Stimulated activated CD4-positive, alpha-beta T cell treated with anti-CD3 and anti-CD28 coated beads, Interleukin-2, amount 100 ng/mL, for 48 hours (primary cell): ENCODE measurements around the gene ETHE1.

Experiments
- DNase-seq, 2 donors: peaks; one replicate each; pipeline ENCODE4 v3.0.0-alpha.2; 2020

Gene ETHE1

DNA sequence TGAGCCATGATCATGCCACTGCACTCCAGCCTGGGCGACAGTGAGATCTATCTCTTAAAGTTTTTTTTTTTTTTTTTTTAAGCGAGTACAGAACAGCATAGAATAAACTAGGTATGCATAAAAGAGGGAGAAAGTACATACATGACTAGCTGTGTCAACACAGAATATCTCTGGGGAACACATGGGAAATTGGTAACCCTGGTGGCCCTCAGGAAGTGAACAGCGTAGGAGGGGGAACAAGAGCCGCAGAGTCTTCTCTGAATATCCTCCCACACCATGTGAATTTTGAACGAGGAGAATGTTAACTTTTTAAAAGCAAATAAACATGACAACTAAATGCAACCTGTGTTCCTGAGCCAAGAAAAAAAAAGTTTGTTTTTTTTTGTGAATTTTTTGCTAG lies 37.7 kb downstream of the ETHE1 start:
- no peak for DNase-seq

DNA sequence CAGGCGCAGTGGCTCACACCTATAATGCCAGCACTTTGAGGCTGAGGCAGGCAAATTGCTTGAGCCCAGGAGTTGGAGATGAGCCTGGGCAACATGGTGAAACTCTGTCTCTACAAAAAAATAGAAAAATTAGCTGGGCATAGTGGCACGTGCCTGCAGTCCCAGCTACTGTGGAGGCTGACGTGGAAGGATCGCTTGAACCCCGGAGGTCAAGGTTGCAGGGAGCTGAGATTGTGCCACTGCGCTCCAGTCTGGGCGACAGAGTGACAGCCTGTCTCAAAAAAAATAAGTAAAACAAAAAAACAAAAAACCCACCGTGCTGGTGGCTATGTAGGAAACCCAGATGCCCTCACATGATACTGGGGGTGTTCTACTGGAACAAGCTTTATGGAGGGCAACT lies 38.8 kb downstream of the ETHE1 start:
- no peak for DNase-seq

- no peak for DNase-seq
Measured at GRCh38 chr19:43486412-43486811, 40.6 kb downstream of the ETHE1 start.

DNA sequence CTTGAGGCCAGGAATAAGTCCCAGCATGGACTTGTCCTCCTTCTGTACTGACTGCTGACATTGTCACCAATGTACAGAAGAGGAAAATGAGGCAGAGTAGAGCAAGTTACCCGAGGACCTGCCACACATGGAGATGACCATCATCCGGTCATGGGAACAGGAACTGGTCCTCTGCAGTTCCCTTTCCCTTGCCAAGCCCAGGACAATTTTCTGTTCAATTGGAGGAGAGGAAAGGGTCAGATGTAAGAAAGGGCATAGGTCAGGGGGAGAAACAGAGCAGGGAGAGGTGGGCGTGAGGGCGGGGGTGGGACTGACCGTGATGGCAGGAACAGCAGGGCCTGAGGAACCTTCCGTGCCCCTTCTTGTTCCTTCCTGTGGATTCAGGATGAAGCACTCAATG lies 41.0 kb downstream of the ETHE1 start:
- DNase-seq: no peak

DNA sequence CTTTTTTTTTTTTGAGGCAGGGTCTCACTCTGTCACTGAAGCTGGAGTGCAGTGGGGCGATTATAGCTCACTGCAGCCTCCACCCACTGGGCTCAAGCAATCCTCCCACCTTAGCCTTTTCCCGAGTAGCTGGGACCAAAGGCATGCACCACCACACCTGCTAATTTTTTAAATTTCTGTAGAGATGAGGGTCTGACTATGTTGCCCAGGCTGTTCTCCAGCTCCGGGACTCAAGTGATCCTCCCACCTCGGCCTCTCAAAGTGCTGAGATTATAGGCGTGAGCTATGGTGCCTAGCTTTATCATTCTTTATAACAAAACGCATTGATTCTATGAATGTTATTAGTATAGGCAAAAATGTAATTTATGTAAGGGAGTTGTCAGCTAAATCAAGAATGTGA lies 43.7 kb downstream of the ETHE1 start:
- DNase-seq: no peak

- DNase-seq: no peak
Measured at GRCh38 chr19:43482193-43482592, 44.8 kb downstream of the ETHE1 start.

GRCh38 chr19:43481701-43482100 lies 45.3 kb downstream of the ETHE1 start:
- no peak for DNase-seq

DNA sequence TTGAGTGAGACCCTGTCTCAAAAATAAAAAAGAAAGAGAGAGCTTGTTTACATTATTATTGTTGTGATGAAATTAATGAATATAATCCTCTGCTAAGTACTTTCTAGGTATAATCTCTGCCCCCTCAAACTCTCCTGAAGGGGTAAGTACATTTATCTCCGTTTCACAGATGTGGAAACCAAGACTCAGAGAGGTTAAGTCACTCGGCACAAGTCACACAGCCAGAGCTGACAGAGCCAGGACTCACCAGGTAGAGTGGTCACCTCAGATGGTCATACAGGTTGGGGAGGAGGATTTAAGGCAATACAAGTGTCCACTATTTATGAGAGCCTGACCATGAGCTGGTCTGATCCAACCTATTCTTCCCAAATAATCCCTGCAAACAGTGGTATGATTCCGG lies 46.4 kb downstream of the ETHE1 start:
- no peak for DNase-seq

DNA sequence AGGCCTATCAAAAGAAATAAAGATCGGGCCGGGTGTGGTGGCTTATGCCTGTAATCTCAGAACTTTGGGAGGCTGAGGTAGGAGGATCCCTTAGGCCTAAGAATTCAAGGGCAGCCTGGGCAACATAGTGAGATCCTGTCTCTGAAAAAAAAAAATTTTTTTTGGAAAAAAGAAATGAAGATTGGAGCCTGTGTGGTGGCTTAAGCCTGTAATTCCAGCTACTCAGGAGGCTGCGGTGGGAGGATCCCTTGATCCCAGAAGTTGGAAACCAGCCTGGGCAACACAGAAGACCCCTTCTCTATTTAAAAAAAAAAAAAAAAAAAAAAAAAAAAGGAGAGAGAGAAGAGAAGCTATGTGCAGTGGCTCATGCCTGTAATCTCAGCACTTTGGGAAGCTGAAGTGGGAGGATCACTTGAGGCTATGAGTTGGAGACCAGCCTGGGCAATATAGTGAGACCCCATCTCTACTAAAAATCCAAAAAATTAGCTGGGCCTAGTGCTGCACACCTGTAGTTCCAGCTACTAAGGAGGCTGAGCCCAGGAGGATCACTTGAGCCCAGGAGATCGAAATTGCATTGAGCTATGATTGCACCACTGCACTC lies 46.9 kb downstream of the ETHE1 start:
- DNase-seq: no peak

- no peak for DNase-seq
Measured at GRCh38 chr19:43479226-43479625, 47.8 kb downstream of the ETHE1 start.

DNA sequence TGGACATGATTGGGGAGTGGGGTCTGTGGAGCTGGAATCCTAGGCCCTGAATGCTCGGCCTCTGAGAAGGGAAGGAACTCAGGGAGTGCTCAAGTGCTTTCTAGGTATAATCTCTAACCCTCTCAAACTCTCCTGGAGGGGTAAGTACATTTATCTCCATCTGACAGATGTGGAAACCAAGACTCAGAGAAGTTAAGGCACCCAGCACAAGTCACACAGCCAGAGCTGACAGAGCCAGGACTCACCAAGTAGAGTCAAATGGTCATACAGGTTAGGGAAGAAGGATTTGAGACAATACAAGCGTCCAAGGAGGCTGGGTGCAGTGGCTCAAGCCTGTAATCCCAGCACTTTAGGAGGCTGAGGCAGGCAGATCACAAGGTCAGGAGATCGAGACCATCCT lies 48.7 kb downstream of the ETHE1 start:
- no peak for DNase-seq

DNA sequence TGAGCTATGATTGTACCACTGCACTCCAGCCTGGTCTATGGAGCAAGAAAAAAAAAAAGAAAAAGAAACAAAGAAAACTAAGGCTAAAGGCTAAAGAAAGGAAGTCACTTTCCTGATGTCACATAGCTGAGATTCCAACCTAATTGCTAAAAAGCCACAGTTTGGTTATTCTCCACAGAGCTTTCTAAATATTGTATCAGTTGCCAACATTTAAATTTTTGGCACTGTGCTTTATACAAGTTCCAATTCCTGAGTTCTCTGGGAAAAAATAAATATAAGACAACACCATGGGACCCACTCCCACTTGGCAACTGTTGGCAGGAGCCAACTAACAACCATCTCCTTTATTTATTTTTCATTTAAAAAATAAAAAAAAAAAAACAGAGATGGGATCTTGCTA lies 50.4 kb downstream of the ETHE1 start:
- DNase-seq: no peak

- DNase-seq: peak; percentile 91 to 97
Measured at GRCh38 chr19:43474986-43475705, 51.9 kb downstream of the ETHE1 start.

GRCh38 chr19:43474487-43474886 lies 52.5 kb downstream of the ETHE1 start:
- DNase-seq: no peak

- DNase-seq: no peak
Measured at GRCh38 chr19:43471091-43471490, 55.9 kb downstream of the ETHE1 start.

DNA sequence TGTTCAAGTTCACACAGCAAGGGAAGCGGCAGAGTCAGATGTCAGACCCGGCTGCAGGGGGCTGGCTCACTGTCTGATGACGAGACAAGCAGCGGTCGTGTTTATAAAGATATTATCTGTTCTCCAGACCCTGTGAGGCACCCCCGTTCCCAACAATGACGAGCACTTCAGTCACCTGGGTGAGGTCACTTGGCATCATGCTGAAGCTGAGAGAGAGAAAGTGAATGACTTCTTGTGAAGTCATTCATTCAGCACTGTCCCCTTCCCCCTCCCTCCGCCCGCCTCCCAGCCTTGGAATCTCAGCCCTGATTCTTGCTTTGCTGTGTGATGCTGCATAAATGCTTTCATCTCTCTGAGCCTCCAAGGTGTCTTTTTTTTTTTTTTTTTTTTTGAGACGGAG lies 56.7 kb downstream of the ETHE1 start:
- peak in 1 of 2 donors; percentile 39 for DNase-seq

DNA sequence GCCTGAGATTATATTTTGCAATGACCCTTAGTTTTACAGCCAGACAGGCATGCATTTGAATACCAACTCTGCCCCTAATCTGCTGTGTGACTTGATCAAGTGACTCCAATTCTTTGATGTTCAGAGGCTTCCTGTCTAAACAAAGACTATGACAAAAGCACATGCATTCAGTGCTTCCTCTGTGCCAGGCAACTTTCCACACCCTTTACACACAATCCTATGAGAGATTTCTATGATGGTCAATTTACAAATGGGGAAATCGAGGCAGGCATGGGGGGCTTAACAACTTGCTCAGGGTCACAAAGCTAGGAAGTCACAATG lies 57.9 kb downstream of the ETHE1 start:
- DNase-seq: no peak

GRCh38 chr19:43468354-43469159 lies 58.4 kb downstream of the ETHE1 start:
- no peak for DNase-seq

- DNase-seq: no peak
Measured at GRCh38 chr19:43467730-43468129, 59.3 kb downstream of the ETHE1 start.

- no peak for DNase-seq
Measured at GRCh38 chr19:43467276-43467675, 59.7 kb downstream of the ETHE1 start.

- no peak for DNase-seq
Measured at GRCh38 chr19:43466793-43467192, 60.2 kb downstream of the ETHE1 start.

- DNase-seq: no peak
Measured at GRCh38 chr19:43465468-43466120, 61.4 kb downstream of the ETHE1 start, which contains the start of gene LYPD3. Gene LYPD3, minus strand, starts transcription at chr19:43465608. Its CDS starts 37 bp downstream, at chr19:43465571.

- DNase-seq: peak; percentile 64 to 69
Measured at GRCh38 chr19:43464134-43464775, 62.7 kb downstream of the ETHE1 start.
